ENCODE data around the gene NLK. TPM values are rescaled to one million over a fixed set of nuclear protein-coding genes. Genes with fewer than 3 reads are reported as not detected.

Gene NLK
- total RNA-seq, 4 donors from 2014 or later, result 24.7 to 37.5 (median 32.4) TPM

DNA sequence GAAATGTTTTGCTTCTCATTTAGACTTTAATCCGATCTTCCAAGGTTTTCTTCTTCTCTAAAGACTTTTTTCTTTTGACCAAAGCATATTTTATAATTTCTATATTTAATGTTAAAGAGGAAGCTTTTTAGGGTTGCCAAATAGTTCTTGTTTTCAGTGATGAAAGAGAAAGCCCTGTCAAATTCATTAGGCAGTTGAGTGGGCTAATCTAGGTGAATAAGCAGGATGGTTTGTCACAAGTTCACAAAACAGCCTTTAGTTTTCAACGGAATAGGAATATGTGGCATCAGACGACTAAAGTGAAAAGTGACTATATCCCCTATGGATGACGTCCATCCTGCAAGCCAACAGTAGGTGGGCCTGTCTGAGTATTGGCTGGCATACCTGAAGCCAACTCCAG lies 118.8 kb downstream of the NLK start:
- no peak overlapping the region for H3K4me3 ChIP-seq
- no peaks in the 10 kb centered on the region for H3K27me3 ChIP-seq
- H3K36me3 ChIP-seq, result peaks cover 0 to 31% (median 0%) of the 10 kb centered on the region in 3 donors
- no peak for TF ChIP-seq EP300 (IDR thresholded peaks at IDR 0.05)
- no peak for TF ChIP-seq POLR2A (IDR thresholded peaks at IDR 0.05)
- TF ChIP-seq, protein P1, sequence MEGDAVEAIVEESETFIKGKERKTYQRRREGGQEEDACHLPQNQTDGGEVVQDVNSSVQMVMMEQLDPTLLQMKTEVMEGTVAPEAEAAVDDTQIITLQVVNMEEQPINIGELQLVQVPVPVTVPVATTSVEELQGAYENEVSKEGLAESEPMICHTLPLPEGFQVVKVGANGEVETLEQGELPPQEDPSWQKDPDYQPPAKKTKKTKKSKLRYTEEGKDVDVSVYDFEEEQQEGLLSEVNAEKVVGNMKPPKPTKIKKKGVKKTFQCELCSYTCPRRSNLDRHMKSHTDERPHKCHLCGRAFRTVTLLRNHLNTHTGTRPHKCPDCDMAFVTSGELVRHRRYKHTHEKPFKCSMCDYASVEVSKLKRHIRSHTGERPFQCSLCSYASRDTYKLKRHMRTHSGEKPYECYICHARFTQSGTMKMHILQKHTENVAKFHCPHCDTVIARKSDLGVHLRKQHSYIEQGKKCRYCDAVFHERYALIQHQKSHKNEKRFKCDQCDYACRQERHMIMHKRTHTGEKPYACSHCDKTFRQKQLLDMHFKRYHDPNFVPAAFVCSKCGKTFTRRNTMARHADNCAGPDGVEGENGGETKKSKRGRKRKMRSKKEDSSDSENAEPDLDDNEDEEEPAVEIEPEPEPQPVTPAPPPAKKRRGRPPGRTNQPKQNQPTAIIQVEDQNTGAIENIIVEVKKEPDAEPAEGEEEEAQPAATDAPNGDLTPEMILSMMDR (IDR thresholded peaks at IDR 0.05), result no peak
- 89 to 94% methylated on average over 4 of the region's 4 CpGs for WGBS, 2 donors
- H3K27ac ChIP-seq, result no peak overlapping the region
- no peaks in the 10 kb centered on the region for H3K4me1 ChIP-seq
- H3K9me3 ChIP-seq, result no peaks in the 10 kb centered on the region
- no peak for DNase-seq (ENCODE audit: low spot score in 2 of 2)

DNA sequence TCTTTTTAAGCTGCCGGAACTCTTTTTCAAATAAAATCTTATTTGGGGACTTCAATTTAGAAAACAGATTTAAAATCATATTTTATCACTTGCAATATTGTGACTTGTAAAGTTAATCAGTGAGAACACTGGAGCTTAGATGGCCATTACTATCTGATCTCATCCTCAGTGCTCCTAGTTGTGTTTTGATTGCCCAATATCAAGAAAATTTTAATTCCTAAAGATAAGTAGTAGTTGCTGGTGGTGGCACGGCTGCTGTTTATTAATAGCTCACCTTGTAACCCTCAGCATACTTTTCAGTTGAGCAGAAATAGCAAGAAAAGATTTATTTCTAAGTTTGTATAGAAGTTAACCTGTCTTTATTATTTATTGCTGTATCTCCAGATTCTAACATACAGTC lies 124.0 kb downstream of the NLK start:
- Histone ChIP-seq H3K27me3 (no peaks in the 10 kb centered on the region), H3K36me3 (peaks cover 0 to 36% (median 0%) of the 10 kb centered on the region in 3 donors), H3K4me1 (no peaks in the 10 kb centered on the region), H3K4me3 (no peak overlapping the region), H3K9me3 (no peaks in the 10 kb centered on the region), H3K27ac (no peak overlapping the region)
- DNase-seq (ENCODE audit: low spot score in 2 of 2), result no peak
- no peak for TF ChIP-seq EP300 (IDR thresholded peaks at IDR 0.05)
- TF ChIP-seq, protein P1 (IDR thresholded peaks at IDR 0.05), result no peak
- no peak for TF ChIP-seq POLR2A (IDR thresholded peaks at IDR 0.05)
- WGBS, 2 donors, result 72 to 73% methylated on average over 2 of the region's 2 CpGs

DNA sequence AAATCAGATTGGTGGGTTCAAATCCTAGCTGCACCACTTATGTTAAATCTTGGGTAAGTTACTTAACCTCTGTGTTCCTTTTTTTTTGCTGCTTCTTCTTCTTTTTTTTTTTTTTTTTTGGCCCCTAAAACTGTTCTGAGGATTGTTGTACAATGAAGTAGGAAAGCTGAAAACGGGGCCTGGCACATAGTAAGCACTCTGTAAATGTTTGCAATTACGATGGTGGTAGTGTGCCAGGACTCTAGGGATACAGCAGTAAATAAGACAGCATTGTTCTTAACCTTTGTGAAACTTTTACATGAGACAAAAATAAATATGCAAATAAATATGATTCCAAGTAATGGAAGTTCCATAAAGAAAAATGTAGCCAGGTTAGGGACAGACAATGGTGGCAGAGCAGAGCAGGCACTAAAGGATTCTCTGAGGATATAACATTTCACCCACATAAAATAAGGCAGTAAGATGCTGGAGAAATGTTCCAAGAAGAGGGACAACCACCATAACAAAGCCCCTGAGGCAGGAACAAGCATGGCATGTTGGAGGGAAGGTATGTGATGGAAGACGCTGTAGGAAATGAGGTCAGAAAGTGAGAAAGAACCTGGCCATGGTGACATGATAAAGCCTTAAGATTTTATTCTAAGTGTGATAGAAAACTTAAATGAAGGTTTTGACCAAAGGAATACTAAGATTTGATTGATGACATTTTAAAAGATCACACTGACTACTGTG lies 127.3 kb downstream of the NLK start:
- WGBS, 2 donors, result 63 to 68% methylated on average over 3 of the region's 3 CpGs
- no peaks in the 10 kb centered on the region for H3K9me3 ChIP-seq
- H3K36me3 ChIP-seq, result peaks cover 0 to 37% (median 0%) of the 10 kb centered on the region in 3 donors
- DNase-seq (ENCODE audit: low spot score in 2 of 2), result no peak
- H3K4me3 ChIP-seq, result no peak overlapping the region
- H3K27me3 ChIP-seq, result no peaks in the 10 kb centered on the region
- no peak overlapping the region for H3K27ac ChIP-seq
- TF ChIP-seq POLR2A (IDR thresholded peaks at IDR 0.05) (no peak), EP300 (IDR thresholded peaks at IDR 0.05) (no peak)
- TF ChIP-seq, protein P1 (IDR thresholded peaks at IDR 0.05), result no peak
- H3K4me1 ChIP-seq, result no peaks in the 10 kb centered on the region

DNA sequence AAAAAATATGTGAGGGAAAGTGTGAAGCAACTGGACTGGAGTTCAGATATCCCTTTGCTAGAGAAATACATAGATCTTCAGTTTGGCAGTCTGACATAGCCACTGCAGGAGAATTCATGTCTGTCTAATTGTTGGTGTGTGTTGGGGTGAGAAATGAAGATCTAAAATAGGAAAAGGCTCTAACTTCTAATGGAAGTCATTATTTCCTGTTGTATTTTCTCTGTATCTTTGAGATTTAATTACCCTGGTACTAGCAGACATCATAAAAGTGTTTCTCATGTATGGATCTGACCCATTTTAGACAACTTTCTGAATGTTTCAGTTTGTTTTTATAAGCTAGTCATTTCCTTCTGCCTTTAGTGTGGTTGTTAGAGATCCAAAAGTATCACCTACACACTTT lies 128.3 kb downstream of the NLK start:
- Histone ChIP-seq H3K4me3 (no peak overlapping the region), H3K27ac (no peak overlapping the region), H3K27me3 (no peaks in the 10 kb centered on the region), H3K9me3 (no peaks in the 10 kb centered on the region), H3K4me1 (no peaks in the 10 kb centered on the region), H3K36me3 (peaks cover 0 to 35% (median 0%) of the 10 kb centered on the region in 3 donors)
- no peak for DNase-seq (ENCODE audit: low spot score in 2 of 2)
- TF ChIP-seq POLR2A (IDR thresholded peaks at IDR 0.05) (no peak), EP300 (IDR thresholded peaks at IDR 0.05) (no peak)
- TF ChIP-seq, protein P1 (IDR thresholded peaks at IDR 0.05), result no peak

DNA sequence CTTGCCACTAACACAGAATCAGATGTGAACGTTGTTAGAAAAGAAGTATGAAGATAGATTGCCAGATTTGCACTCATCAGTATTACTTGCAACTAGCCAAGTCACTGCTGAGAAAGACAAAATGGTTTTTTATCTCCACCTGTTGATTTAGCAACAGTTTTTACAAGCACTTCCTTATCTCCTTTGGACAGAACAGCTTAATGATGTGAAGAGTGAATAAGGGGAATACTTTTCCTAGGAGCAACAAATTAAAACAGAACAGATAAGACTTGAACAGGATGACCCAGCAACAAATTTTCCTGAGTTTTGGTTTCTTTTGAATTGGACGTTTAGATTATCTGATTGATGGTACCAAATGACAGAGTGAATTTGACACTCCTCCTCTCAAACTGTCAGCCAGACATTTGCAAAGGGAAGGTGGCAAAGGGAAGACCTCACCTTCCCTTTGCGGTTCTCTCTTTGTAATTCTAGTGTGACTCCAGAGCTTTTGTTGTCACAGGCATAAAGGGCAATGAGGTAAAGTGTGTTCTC lies 130.6 kb downstream of the NLK start:
- no peak for DNase-seq (ENCODE audit: low spot score in 2 of 2)
- Histone ChIP-seq H3K4me3 (no peak overlapping the region), H3K9me3 (no peaks in the 10 kb centered on the region), H3K36me3 (peaks cover 0 to 35% (median 0%) of the 10 kb centered on the region in 3 donors), H3K4me1 (no peaks in the 10 kb centered on the region), H3K27me3 (no peaks in the 10 kb centered on the region), H3K27ac (no peak overlapping the region)
- no peak for TF ChIP-seq EP300 (IDR thresholded peaks at IDR 0.05)
- TF ChIP-seq, protein P1 (IDR thresholded peaks at IDR 0.05), result no peak
- no peak for TF ChIP-seq POLR2A (IDR thresholded peaks at IDR 0.05)
- 26 to 30% methylated on average over 3 of the region's 3 CpGs for WGBS, 2 donors

Measured in tibial nerve (tissue), 4 donors.